Ascending aorta (tissue), 2 donors: ENCODE results near the gene BPNT1. TPM values are rescaled to one million over a fixed set of nuclear protein-coding genes. Genes with fewer than 3 reads are reported as not detected.
A peak's percentile ranks its signal among the peaks of the same experiment; 100 is the strongest.
"Not testable (repeated sequence)": the region's sequence is repeated elsewhere in the genome, so short reads cannot be mapped to it uniquely, and the experiment has no call there.

Source experiments
- DNase-seq, 2 donors: peaks; one replicate each; pipeline ENCODE4 v3.0.0-alpha.2; 2019; ENCODE audit warnings: low spot score in 2 of 2
- H3K27ac ChIP-seq, 2 donors: fragments of 200-600 bp; sonication (generic); one replicate each; pipeline ENCODE4 v1.5.1; 2016 to 2017; ENCODE audit warnings: mild to moderate bottlenecking in 1 of 2
- H3K27me3 ChIP-seq: fragments of 200-600 bp; sonication (generic); one replicate; pipeline ENCODE4 v1.5.1; 2017
- H3K36me3 ChIP-seq, 2 donors: fragments of 200-600 bp; sonication (generic); one replicate each; pipeline ENCODE4 v1.5.1; 2016
- H3K4me1 ChIP-seq, 2 donors: fragments of 200-600 bp; sonication (generic); one replicate each; pipeline ENCODE4 v1.5.1; 2016 to 2017; ENCODE audit warnings: mild to moderate bottlenecking in 1 of 2
- H3K4me3 ChIP-seq, 2 donors: fragments of 200-600 bp; sonication (generic); one replicate each; pipeline ENCODE4 v1.5.1; 2016 to 2017; ENCODE audit warnings: mild to moderate bottlenecking in 1 of 2
- H3K9me3 ChIP-seq, 2 donors: fragments of 200-600 bp; sonication (generic); one replicate each; pipeline ENCODE4 v1.5.1; 2016
- intact Hi-C: fragments of 100-400 bp; cut with DNase I; formaldehyde crosslinking; loops from one replicate; pipeline ENCODE4 v1.15.1; 2023
- total RNA-seq: library from RNA; depleted of rRNA; stranded (reverse); fragments of >200 nt; gene quantifications from one replicate; pipeline ENCODE4 v1.1.0, GENCODE V29; 2016
- TF ChIP-seq, protein P1 (sequence below), 3 experiments: fragments of 200-600 bp in 2 of 3; fragments of 450-650 bp in 1 of 3; sonication (generic) in 2 of 3; IDR thresholded peaks; one replicate each; pipeline ENCODE4 v1.5.1; 2016 to 2019; ENCODE audit warnings: antibody characterized with exemption in 3 of 3, mild to moderate bottlenecking in 1 of 3, moderate library complexity in 1 of 3

Gene BPNT1
- total RNA-seq, 1 donor from 2014 or later, result 5.4 TPM

DNA sequence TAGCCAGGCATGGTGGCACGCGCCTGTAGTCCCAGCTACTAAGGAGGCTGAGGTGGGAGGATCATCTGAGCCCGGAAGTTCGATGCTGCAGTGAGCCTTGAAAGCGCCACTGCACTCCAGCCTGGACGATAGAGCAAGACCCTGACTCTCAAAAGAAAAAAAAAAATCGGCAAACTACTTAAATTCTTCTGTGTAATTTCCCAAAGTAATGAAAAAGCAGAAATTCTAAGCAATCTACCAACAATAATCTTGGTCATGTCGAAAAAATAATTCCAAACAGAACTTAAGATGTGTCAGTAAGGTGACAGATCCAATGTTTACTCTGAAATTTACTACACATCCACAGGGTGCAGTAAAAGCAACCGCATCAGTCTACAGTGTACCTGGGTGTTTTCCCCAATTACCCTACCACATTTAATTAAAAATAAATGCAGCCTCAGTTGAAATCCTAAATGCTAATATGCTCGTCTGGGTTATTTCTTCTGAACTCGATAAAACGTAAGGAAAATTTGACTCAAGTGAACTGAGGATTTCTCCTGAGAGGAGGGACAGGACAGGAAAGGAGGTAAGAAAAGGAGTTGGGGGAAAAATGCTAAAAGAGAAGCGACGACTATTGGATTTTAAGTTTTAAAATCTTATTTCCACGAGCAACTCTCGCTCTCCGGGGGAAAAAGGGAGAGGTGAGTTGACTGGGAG is 44.1 kb downstream of the BPNT1 start:
- Histone ChIP-seq H3K9me3 (no peaks in the 10 kb centered on the region), H3K27ac (peak overlapping the region; percentile 84 to 89), H3K27me3 (no peaks in the 10 kb centered on the region), H3K4me3 (peak overlapping the region; percentile 67 to 99), H3K36me3 (peaks cover 2 to 10% of the 10 kb centered on the region in 2 donors), H3K4me1 (peaks cover 0 to 10% of the 10 kb centered on the region in 2 donors)
- DNase-seq, result no peak
- intact Hi-C loops, result loop anchor here (1.0 to 5.0 kb wide), 3 partner anchors 33 to 54 kb away; partner anchors contain the start of gene IARS2
- TF ChIP-seq, protein P1, sequence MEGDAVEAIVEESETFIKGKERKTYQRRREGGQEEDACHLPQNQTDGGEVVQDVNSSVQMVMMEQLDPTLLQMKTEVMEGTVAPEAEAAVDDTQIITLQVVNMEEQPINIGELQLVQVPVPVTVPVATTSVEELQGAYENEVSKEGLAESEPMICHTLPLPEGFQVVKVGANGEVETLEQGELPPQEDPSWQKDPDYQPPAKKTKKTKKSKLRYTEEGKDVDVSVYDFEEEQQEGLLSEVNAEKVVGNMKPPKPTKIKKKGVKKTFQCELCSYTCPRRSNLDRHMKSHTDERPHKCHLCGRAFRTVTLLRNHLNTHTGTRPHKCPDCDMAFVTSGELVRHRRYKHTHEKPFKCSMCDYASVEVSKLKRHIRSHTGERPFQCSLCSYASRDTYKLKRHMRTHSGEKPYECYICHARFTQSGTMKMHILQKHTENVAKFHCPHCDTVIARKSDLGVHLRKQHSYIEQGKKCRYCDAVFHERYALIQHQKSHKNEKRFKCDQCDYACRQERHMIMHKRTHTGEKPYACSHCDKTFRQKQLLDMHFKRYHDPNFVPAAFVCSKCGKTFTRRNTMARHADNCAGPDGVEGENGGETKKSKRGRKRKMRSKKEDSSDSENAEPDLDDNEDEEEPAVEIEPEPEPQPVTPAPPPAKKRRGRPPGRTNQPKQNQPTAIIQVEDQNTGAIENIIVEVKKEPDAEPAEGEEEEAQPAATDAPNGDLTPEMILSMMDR (IDR thresholded peaks at IDR 0.05), result no peak

DNA sequence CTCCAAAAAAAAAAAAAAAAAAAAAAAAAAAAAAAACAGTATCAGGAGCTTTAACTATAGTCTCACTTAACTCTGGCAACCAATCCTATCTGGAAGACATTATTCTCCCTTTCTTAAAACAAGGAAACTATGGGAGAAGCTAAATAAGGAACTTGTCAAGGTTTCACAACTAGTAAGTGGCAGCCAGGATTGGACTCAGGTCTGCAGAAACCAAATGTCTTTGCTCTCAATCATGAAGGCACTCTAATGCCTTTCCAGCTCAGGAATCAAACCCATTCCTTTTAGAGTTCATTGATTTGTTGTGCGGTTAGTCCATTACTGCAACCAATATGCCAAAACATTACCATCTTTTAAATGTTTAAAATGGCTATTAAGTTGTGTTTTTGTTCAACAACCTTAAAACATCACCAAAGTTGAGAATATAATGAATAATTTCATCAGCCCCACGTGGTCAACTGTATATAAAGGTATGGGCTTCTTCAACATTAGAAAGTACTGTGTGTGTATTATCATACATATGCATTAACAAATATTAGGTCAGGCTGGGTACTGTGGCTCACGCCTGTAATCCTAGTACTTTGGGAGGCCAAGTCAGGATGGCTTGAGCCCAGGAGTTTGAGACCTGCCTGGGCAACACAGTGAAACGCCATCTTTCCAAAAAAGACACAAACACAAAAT is 44.8 kb downstream of the BPNT1 start:
- H3K27me3 ChIP-seq, result no peaks in the 10 kb centered on the region
- intact Hi-C loops, result loop anchor here (5.0 kb wide), 1 partner anchor 47 kb away; the partner anchor contains the start of gene IARS2
- TF ChIP-seq, protein P1 (IDR thresholded peaks at IDR 0.05), result no peak
- peak overlapping the region; percentile 67 to 99 for H3K4me3 ChIP-seq
- peak overlapping the region in 1 of 2 donors; percentile 89 for H3K27ac ChIP-seq
- no peak for DNase-seq
- H3K9me3 ChIP-seq, result no peaks in the 10 kb centered on the region
- H3K36me3 ChIP-seq, result peaks cover 6 to 16% of the 10 kb centered on the region in 2 donors
- peaks cover 0 to 10% of the 10 kb centered on the region in 2 donors for H3K4me1 ChIP-seq

GRCh38 chr1:220043646-220044045 is 45.9 kb downstream of the BPNT1 start:
- Histone ChIP-seq H3K9me3 (no peaks in the 10 kb centered on the region), H3K36me3 (peaks cover 11 to 26% of the 10 kb centered on the region in 2 donors), H3K27me3 (no peaks in the 10 kb centered on the region), H3K4me1 (peaks cover 0 to 10% of the 10 kb centered on the region in 2 donors), H3K4me3 (no peak overlapping the region), H3K27ac (no peak overlapping the region)
- intact Hi-C loops, result no loop called here
- TF ChIP-seq, protein P1 (IDR thresholded peaks at IDR 0.05), result no peak
- no peak for DNase-seq

- Histone ChIP-seq H3K4me1 (peaks cover 0 to 11% of the 10 kb centered on the region in 2 donors), H3K36me3 (peaks cover 14 to 36% of the 10 kb centered on the region in 2 donors), H3K4me3 (no peak overlapping the region), H3K27ac (no peak overlapping the region), H3K27me3 (no peaks in the 10 kb centered on the region), H3K9me3 (no peaks in the 10 kb centered on the region)
- TF ChIP-seq, protein P1 (IDR thresholded peaks at IDR 0.05), result no peak
- no peak for DNase-seq
- intact Hi-C loops, result no loop called here
Observed at GRCh38 chr1:220040028-220040596, 49.5 kb downstream of the BPNT1 start.

GRCh38 chr1:220038640-220039039 is 50.9 kb downstream of the BPNT1 start:
- TF ChIP-seq, protein P1 (IDR thresholded peaks at IDR 0.05), result no peak
- no peaks in the 10 kb centered on the region for H3K27me3 ChIP-seq
- no peak for DNase-seq

GRCh38 chr1:220037810-220038209 is 51.8 kb downstream of the BPNT1 start:
- H3K27ac ChIP-seq, intact Hi-C loops, H3K4me1 ChIP-seq, DNase-seq, H3K9me3 ChIP-seq, H3K27me3 ChIP-seq, H3K4me3 ChIP-seq: not testable (repeated sequence)
- peaks cover 14 to 50% of the 10 kb centered on the region in 2 donors for H3K36me3 ChIP-seq

More at GRCh38 chr1:220038640-220039039, 50.9 kb downstream of the BPNT1 start:
- Histone ChIP-seq H3K27ac (no peak overlapping the region), H3K36me3 (peaks cover 14 to 44% of the 10 kb centered on the region in 2 donors), H3K9me3 (no peaks in the 10 kb centered on the region), H3K4me3 (no peak overlapping the region), H3K4me1 (peaks cover 0 to 4% of the 10 kb centered on the region in 2 donors)
- intact Hi-C loops, result no loop called here
